Muscle layer of colon (tissue), 2 donors: ENCODE measurements around the gene SF3B1.
"Not testable (repeated sequence)": the region's sequence is repeated elsewhere in the genome, so short reads cannot be mapped to it uniquely, and the experiment has no call there.

Experiments used
- H3K27ac ChIP-seq: one replicate; pipeline ENCODE4 v1.7.0; 2013; ENCODE audit warnings: low read depth, mild to moderate bottlenecking, low read length, moderate library complexity
- H3K27me3 ChIP-seq, 2 donors: one replicate each; pipeline ENCODE4 v1.7.0; 2013; ENCODE audit warnings: low read length in 2 of 2, mild to moderate bottlenecking in 2 of 2; ENCODE audit not compliant: insufficient read depth in 2 of 2, control insufficient read depth in 1 of 2
- H3K36me3 ChIP-seq: one replicate; pipeline ENCODE4 v1.7.0; 2013; ENCODE audit warnings: mild to moderate bottlenecking, low read length; ENCODE audit not compliant: insufficient read depth
- H3K4me1 ChIP-seq: one replicate; pipeline ENCODE4 v1.7.0; 2013; ENCODE audit warnings: mild to moderate bottlenecking, low read length; ENCODE audit not compliant: insufficient read depth
- H3K4me3 ChIP-seq, 2 donors: one replicate each; pipeline ENCODE4 v1.7.0; 2013; ENCODE audit warnings: low read length in 2 of 2, low read depth in 1 of 2, mild to moderate bottlenecking in 1 of 2, moderate library complexity in 1 of 2
- H3K9ac ChIP-seq: one replicate; pipeline ENCODE4 v1.7.0; 2013; ENCODE audit warnings: low read length
- H3K9me3 ChIP-seq: one replicate; pipeline ENCODE4 v1.7.0; 2013; ENCODE audit warnings: mild to moderate bottlenecking, low read length
- donor health status: abdominal sarcoma.
- donor health status: Adenocarcinoma of cecum.

Gene SF3B1

DNA sequence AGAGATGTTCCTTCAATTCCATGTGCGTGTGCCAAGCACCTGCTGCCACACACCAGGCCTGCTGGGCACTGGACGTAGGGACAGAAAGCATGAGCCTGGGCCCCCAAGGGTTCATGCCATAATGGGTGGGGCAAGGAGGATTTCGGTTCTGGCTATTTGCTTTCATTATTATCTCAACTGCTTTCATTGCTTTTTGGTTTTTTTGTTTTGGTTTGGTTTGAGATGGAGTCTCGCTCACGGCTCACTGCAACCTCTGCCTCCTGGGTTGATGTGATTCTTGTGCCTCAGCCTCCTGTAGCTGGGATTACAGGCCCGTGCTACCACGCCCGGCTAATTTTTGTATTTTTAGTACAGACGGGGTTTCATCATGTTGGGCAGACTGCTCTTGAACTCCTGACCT, 57.2 kb downstream of the SF3B1 start:
- Histone ChIP-seq H3K27me3 (no peaks in the 10 kb centered on the region), H3K27ac (no peak overlapping the region), H3K4me1 (no peaks in the 10 kb centered on the region), H3K9ac (no peak overlapping the region), H3K9me3 (no peaks in the 10 kb centered on the region), H3K4me3 (no peak overlapping the region), H3K36me3 (no peaks in the 10 kb centered on the region)

DNA sequence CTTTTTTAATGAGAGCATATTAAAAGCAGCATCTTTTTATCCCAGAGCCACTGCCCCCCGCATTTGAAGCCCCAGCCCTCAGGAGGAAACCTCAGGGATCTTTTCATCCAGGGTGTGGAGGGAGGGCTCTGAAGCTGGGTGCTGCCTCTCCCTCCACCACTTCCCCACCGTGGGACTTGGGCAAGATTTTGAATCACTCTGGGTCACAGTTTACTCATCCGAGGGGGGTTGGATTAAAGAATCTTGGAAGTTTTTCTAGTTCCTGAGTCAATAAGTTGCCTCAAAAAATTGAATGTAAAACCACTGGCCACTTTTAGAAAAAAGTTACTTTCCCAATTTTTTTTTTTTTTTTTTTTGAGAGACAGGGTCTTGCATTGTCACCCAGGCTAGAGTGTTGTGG, 62.2 kb downstream of the SF3B1 start:
- Histone ChIP-seq H3K27me3 (no peaks in the 10 kb centered on the region), H3K36me3 (no peaks in the 10 kb centered on the region), H3K9me3 (no peaks in the 10 kb centered on the region), H3K4me1 (no peaks in the 10 kb centered on the region), H3K9ac (no peak overlapping the region), H3K4me3 (no peak overlapping the region), H3K27ac (no peak overlapping the region)

DNA sequence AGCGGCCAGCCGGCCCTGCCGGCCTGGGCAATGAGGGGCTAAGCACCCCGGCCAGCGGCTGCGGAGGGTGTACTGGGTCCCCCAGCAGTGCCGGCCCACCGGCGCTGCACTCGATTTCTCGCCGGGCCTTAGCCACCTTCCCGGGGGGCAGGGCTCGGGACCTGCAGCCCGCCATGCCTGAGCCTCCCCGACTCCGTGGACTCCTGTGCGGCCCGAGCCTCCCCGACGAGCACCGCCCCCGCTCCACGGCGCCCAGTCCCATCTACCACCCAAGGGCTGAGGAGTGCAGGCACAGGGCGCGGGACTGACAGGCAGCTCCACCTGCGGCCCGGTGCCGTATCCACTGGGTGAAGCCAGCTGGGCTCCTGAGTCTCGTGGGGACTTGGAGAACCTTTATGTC, 64.2 kb downstream of the SF3B1 start:
- not testable (repeated sequence) for H3K27me3 ChIP-seq, H3K9ac ChIP-seq, H3K4me3 ChIP-seq

GRCh38 chr2:197369933-197370320, 64.9 kb downstream of the SF3B1 start:
- H3K9me3 ChIP-seq = no peaks in the 10 kb centered on the region
- H3K27ac ChIP-seq = no peak overlapping the region
- no peaks in the 10 kb centered on the region for H3K4me1 ChIP-seq
- no peaks in the 10 kb centered on the region for H3K36me3 ChIP-seq
- no peak overlapping the region for H3K4me3 ChIP-seq
- no peaks in the 10 kb centered on the region for H3K27me3 ChIP-seq
- no peak overlapping the region for H3K9ac ChIP-seq

More for the DNA sequence above, 64.2 kb downstream of the SF3B1 start:
- not testable (repeated sequence) for H3K36me3 ChIP-seq, H3K27ac ChIP-seq, H3K4me1 ChIP-seq, H3K9me3 ChIP-seq

- H3K27ac ChIP-seq = no peak overlapping the region
- no peaks in the 10 kb centered on the region for H3K4me1 ChIP-seq
- no peaks in the 10 kb centered on the region for H3K27me3 ChIP-seq
- no peak overlapping the region for H3K4me3 ChIP-seq
- no peaks in the 10 kb centered on the region for H3K36me3 ChIP-seq
- no peaks in the 10 kb centered on the region for H3K9me3 ChIP-seq
- H3K9ac ChIP-seq = no peak overlapping the region
These were observed 65.4 kb downstream of the SF3B1 start for GRCh38 chr2:197369228-197369932.

GRCh38 chr2:197368412-197368811, 66.4 kb downstream of the SF3B1 start:
- H3K4me3 ChIP-seq = no peak overlapping the region
- H3K9ac ChIP-seq = no peak overlapping the region
- no peak overlapping the region for H3K27ac ChIP-seq

GRCh38 chr2:197363998-197364397, 70.8 kb downstream of the SF3B1 start:
- no peak overlapping the region for H3K27ac ChIP-seq
- no peaks in the 10 kb centered on the region for H3K9me3 ChIP-seq
- H3K4me1 ChIP-seq = no peaks in the 10 kb centered on the region
- no peak overlapping the region for H3K9ac ChIP-seq
- H3K36me3 ChIP-seq = no peaks in the 10 kb centered on the region
- H3K27me3 ChIP-seq = no peaks in the 10 kb centered on the region
- H3K4me3 ChIP-seq = no peak overlapping the region

More at GRCh38 chr2:197368412-197368811, 66.4 kb downstream of the SF3B1 start:
- no peaks in the 10 kb centered on the region for H3K4me1 ChIP-seq
- no peaks in the 10 kb centered on the region for H3K36me3 ChIP-seq
- H3K9me3 ChIP-seq = no peaks in the 10 kb centered on the region
- H3K27me3 ChIP-seq = no peaks in the 10 kb centered on the region

DNA sequence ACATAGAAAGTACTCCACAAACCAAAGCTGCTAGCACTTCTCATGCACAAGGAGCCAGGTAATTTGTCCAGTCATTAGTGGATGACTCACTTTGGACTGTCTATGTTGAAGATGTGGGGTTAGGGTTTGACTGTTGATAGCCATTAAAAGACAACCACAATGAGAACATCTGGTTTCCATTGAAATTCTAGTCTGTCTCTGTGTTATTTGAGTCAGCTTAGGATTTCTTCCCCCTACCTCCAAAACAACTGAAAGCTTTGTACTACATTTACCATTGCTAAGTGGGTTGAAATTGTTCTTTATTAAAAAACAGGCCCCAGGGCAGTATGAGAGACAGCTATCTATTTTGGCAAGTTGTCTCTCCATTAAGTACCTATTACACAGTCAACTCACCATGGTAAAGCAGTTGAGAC, 74.1 kb downstream of the SF3B1 start:
- no peaks in the 10 kb centered on the region for H3K4me1 ChIP-seq
- H3K27ac ChIP-seq = no peak overlapping the region

DNA sequence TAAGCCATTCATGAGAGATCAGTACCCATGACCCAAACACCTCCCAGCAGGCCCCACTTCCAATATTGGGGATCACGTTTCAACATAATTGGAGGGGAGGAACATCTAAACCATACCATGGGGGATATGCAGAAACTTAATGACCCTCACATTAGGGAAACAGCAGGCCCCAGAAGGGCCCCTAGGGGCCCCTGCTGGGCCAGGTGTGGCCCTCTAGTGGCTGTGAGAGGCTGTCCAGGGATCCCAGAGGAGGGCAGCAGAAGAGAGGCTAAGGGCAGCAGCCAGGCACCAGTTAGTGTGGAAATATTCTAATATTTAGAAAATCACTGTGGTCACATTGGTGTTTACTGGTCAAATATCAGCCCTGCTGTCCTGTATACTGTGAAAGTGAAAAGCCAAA, 75.0 kb downstream of the SF3B1 start:
- no peaks in the 10 kb centered on the region for H3K4me1 ChIP-seq
- no peak overlapping the region for H3K27ac ChIP-seq
- no peak overlapping the region for H3K4me3 ChIP-seq
- no peaks in the 10 kb centered on the region for H3K27me3 ChIP-seq
- H3K9me3 ChIP-seq = no peaks in the 10 kb centered on the region
- H3K36me3 ChIP-seq = no peaks in the 10 kb centered on the region
- H3K9ac ChIP-seq = no peak overlapping the region

More for the DNA sequence above, 74.1 kb downstream of the SF3B1 start:
- Histone ChIP-seq H3K4me3 (no peak overlapping the region), H3K9ac (no peak overlapping the region), H3K36me3 (no peaks in the 10 kb centered on the region), H3K27me3 (no peaks in the 10 kb centered on the region), H3K9me3 (no peaks in the 10 kb centered on the region)

DNA sequence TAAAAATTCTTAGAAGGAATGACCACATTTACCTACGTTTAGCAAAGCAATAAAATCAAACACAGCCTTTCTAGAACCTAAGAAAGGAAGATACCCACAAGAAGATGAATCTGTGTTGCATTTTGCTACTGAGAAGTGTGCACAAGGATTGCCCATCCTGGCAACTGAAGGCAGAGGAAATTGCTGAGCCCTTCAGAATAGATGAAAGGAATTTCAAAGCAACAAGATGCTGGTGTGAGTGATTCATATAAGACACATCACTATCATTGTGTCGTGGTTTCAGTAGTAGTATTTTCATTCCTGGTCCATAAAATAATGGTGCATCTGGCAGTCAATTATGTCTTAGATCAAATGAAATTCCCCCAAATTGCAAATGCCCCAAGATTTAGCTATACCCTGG, 75.9 kb downstream of the SF3B1 start:
- H3K9me3 ChIP-seq = no peaks in the 10 kb centered on the region
- no peak overlapping the region for H3K27ac ChIP-seq
- H3K36me3 ChIP-seq = no peaks in the 10 kb centered on the region
- H3K4me1 ChIP-seq = no peaks in the 10 kb centered on the region
- H3K4me3 ChIP-seq = no peak overlapping the region
- no peaks in the 10 kb centered on the region for H3K27me3 ChIP-seq
- no peak overlapping the region for H3K9ac ChIP-seq

DNA sequence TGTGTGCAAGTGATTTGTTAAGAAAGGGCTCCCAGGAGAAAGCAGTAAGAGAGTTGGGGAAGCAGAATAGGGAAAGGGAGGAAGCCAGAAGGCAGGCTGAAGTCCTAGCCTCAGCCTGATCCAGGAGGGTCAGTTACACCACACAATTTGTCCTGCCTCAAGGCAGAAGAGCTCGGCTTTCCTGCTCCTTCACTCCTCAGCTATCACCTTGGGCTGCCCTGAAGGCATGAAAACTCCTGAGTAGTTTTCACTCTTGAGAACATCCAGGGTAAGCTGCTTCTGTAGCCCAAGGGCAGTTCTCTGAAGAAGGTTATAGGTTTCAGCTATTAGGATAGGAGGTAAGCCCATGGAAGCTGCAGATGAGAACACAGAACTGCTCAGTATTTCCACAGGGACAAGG, 76.8 kb downstream of the SF3B1 start:
- Histone ChIP-seq H3K36me3 (no peaks in the 10 kb centered on the region), H3K4me1 (no peaks in the 10 kb centered on the region), H3K27ac (no peak overlapping the region), H3K9me3 (no peaks in the 10 kb centered on the region), H3K4me3 (no peak overlapping the region), H3K27me3 (no peaks in the 10 kb centered on the region), H3K9ac (no peak overlapping the region)

DNA sequence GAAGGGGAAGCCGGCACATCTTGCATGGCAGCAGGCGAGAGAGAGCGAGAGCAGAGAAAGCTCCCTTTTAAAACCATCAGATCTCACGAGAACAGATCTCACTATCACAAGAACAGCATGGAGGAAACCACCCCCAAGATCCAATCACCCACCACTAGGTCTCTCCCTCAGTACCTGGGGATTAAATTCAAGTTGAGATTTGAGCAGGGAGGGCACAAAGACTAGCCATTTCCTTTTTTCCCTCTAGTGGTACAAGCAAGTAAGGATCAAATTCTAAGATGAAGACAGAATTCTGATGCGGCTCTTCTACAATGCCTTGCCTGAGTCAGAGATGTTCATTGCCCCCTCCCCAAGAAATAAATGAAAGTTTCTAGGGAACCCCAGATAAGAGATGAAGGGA, 78.7 kb downstream of the SF3B1 start:
- no peak overlapping the region for H3K9ac ChIP-seq
- H3K9me3 ChIP-seq = no peaks in the 10 kb centered on the region
- H3K4me3 ChIP-seq = no peak overlapping the region
- no peaks in the 10 kb centered on the region for H3K36me3 ChIP-seq
- H3K4me1 ChIP-seq = no peaks in the 10 kb centered on the region
- H3K27ac ChIP-seq = no peak overlapping the region
- no peaks in the 10 kb centered on the region for H3K27me3 ChIP-seq
